SK-N-SH (cell line): Measurements from ENCODE around the gene TMEM117. TPM values are rescaled to one million over a fixed set of nuclear protein-coding genes. Genes with fewer than 3 reads are reported as not detected.
"Not testable (repeated sequence)": the region's sequence is repeated elsewhere in the genome, so short reads cannot be mapped to it uniquely, and the experiment has no call there.

ENCODE experiments used
- CTCF ChIA-PET: fragments of 300-600, 350-600 bp; formaldehyde crosslinking; extraction: SDS; loops from one replicate; lab custom pipeline; 2021; lab: Yijun Ruan, JAX
- POLR2A ChIA-PET: fragments of 350-600 bp; sonication (Branson Sonifier 250); formaldehyde crosslinking; extraction: SDS; loops from one replicate; lab custom pipeline; 2020; ENCODE audit warnings: antibody characterized with exemption, inconsistent platforms; lab: Yijun Ruan, JAX
- DNase-seq: peaks from one replicate; pipeline ENCODE4 v3.0.0; 2012
- H2AFZ ChIP-seq: fragments of 200-600 bp; sonication (generic); 2 replicates; pipeline ENCODE4 v1.8.1; 2016; ENCODE audit warnings: antibody characterized with exemption, mild to moderate bottlenecking, low read depth
- H3F3A ChIP-seq: fragments of 200-600 bp; sonication (generic); replicated peaks from 2 replicates; pipeline ENCODE3; 2016; ENCODE audit warnings: antibody characterized with exemption, mild to moderate bottlenecking; ENCODE audit not compliant: insufficient read depth
- H3K27ac ChIP-seq, 2 experiments: fragments of 200-500 bp in 1 of 2; fragments of 200-600 bp in 1 of 2; sonication (Bioruptor generic) in 1 of 2; sonication (generic), shearing (Covaris generic) in 1 of 2; 2 replicates each; pipeline versions ENCODE4 v1.5.1 to v1.6.1; 2014 to 2016; ENCODE audit warnings: low read depth in 2 of 2, inconsistent platforms in 1 of 2, low read length in 1 of 2, mild to moderate bottlenecking in 1 of 2, mixed read lengths in 1 of 2
- H3K27me3 ChIP-seq: fragments of 200-600 bp; sonication (generic), shearing (Covaris generic); 2 replicates; pipeline ENCODE4 v1.6.1; 2016; ENCODE audit warnings: mixed run types; ENCODE audit not compliant: insufficient read depth
- H3K36me3 ChIP-seq, 2 experiments: fragments of 200-500 bp in 1 of 2; fragments of 200-600 bp in 1 of 2; sonication (Bioruptor generic) in 1 of 2; sonication (generic) in 1 of 2; replicated peaks in 1 of 2; 2 replicates each; pipeline versions ENCODE3 to v1.5.1; 2014 to 2016; ENCODE audit warnings: low read length in 1 of 2, mild to moderate bottlenecking in 1 of 2; ENCODE audit not compliant: insufficient read depth in 2 of 2, control insufficient read depth in 1 of 2
- H3K4me1 ChIP-seq, 2 experiments: fragments of 200-500 bp in 1 of 2; fragments of 200-600 bp in 1 of 2; sonication (Bioruptor generic) in 1 of 2; sonication (generic), shearing (Covaris generic) in 1 of 2; 2 replicates each; pipeline versions ENCODE4 v1.5.1 to v1.6.1; 2014 to 2016; ENCODE audit warnings: low read depth in 1 of 2, low read length in 1 of 2, mixed run types in 1 of 2; ENCODE audit not compliant: insufficient read depth in 2 of 2, control insufficient read depth in 1 of 2
- H3K4me2 ChIP-seq: fragments of 200-600 bp; sonication (generic), shearing (Covaris generic); 2 replicates; pipeline ENCODE4 v1.6.1; 2017; ENCODE audit warnings: mixed run types
- H3K4me3 ChIP-seq, 2 experiments: fragments of 200-500 bp in 1 of 2; fragments of 200-600 bp in 1 of 2; sonication (Bioruptor generic) in 1 of 2; sonication (generic), shearing (Covaris generic) in 1 of 2; 2 replicates each; pipeline versions ENCODE4 v1.5.1 to v1.8.1; 2014 to 2016; ENCODE audit warnings: low read depth in 2 of 2, inconsistent platforms in 1 of 2, low read length in 1 of 2, mild to moderate bottlenecking in 1 of 2, mixed read lengths in 1 of 2, moderate library complexity in 1 of 2
- H3K79me2 ChIP-seq: fragments of 200-600 bp; sonication (generic); 2 replicates; pipeline ENCODE4 v1.8.1; 2017; ENCODE audit warnings: mild to moderate bottlenecking; ENCODE audit not compliant: insufficient read depth
- H3K9ac ChIP-seq: fragments of 200-600 bp; sonication (generic); 2 replicates; pipeline ENCODE4 v1.6.1; 2017; ENCODE audit warnings: mixed run types
- H3K9me2 ChIP-seq: fragments of 200-600 bp; sonication (generic); 2 replicates; pipeline ENCODE4 v1.6.1; 2017; ENCODE audit warnings: mixed run types
- H3K9me3 ChIP-seq: fragments of 200-600 bp; sonication (generic); 2 replicates; pipeline ENCODE4 v1.6.1; 2017; ENCODE audit warnings: mixed run types, mild to moderate bottlenecking, moderate library complexity
- H4K20me1 ChIP-seq: fragments of 200-600 bp; sonication (generic); 2 replicates; pipeline ENCODE4 v1.6.1; 2017; ENCODE audit warnings: mild to moderate bottlenecking, mixed run types; ENCODE audit not compliant: insufficient read depth
- CTCF ChIP-seq: fragments of 200-600 bp; sonication (generic); IDR thresholded peaks from 2 replicates; pipeline ENCODE4 v1.6.1; 2017; ENCODE audit warnings: antibody characterized with exemption, mild to moderate bottlenecking, moderate library complexity
- ELF1 ChIP-seq: IDR thresholded peaks from 2 replicates; pipeline ENCODE4 v1.4.0; 2012
- EZH2phosphoT487 ChIP-seq: fragments of 200-600 bp; sonication (generic); IDR thresholded peaks from 2 replicates; pipeline ENCODE4 v1.6.1; 2017; ENCODE audit warnings: low read depth, mixed run types, mild to moderate bottlenecking, antibody characterized with exemption, moderate library complexity, borderline replicate concordance
- FOXJ3 ChIP-seq: sonication (generic); formaldehyde crosslinking; IDR thresholded peaks from 2 replicates; pipeline ENCODE4 v1.5.1; 2020; ENCODE audit warnings: mild to moderate bottlenecking, missing genetic modification reagents
- MEF2A ChIP-seq: IDR thresholded peaks from 2 replicates; pipeline ENCODE4 v1.4.0; 2012; ENCODE audit warnings: low read depth, borderline replicate concordance
- NRF1 ChIP-seq: IDR thresholded peaks from 2 replicates; pipeline ENCODE4 v1.6.1; 2012; ENCODE audit warnings: low read depth, mild to moderate bottlenecking, low read length
- RAD21 ChIP-seq: IDR thresholded peaks from 2 replicates; pipeline ENCODE4 v1.6.1; 2012; ENCODE audit warnings: mild to moderate bottlenecking, low read length
- RCOR1 ChIP-seq: fragments of 150-350 bp; IDR thresholded peaks from 2 replicates; pipeline ENCODE4 v1.6.1; 2017; ENCODE audit warnings: antibody characterized with exemption, low read length
- TAF1 ChIP-seq: IDR thresholded peaks from 2 replicates; pipeline ENCODE4 v1.6.1; 2012; ENCODE audit warnings: low read depth, mild to moderate bottlenecking, low read length, moderate library complexity, borderline replicate concordance
- YY1 ChIP-seq: IDR thresholded peaks from 2 replicates; pipeline ENCODE4 v1.4.0; 2012; ENCODE audit warnings: low read depth, mild to moderate bottlenecking
- WGBS: methylation state at CpG from one replicate; pipeline ENCODE4 v1.1.6; 2017; ENCODE audit warnings: low lambda C conversion rate; 5-methylcytosine and 5-hydroxymethylcytosine counted together
- polyA plus RNA-seq, 3 experiments: library from polyadenylated mRNA; depleted of rRNA; stranded (reverse); fragments of >200 nt; gene quantifications; 2 replicates each; pipeline ENCODE4 v1.2.3, GENCODE V29; 2012

The TMEM117 gene
- polyA plus RNA-seq, 1 of the 3 experiments (the other 2 are of a cell fraction): 0.81 TPM

- TF ChIP-seq CTCF: no peak
- no peak for TF ChIP-seq ELF1
- no peak for TF ChIP-seq RAD21
- TF ChIP-seq FOXJ3 (CRISPR knock-in tag): no peak
- no peak for TF ChIP-seq EZH2phosphoT487
- no peak for TF ChIP-seq RCOR1
- no peak for TF ChIP-seq NRF1
- TF ChIP-seq YY1: no peak
- TF ChIP-seq TAF1: no peak
Observed at GRCh38 chr12:43861840-43862150, 25.9 kb downstream of the TMEM117 start (continued).

GRCh38 chr12:43863770-43864366 is 28.0 kb downstream of the TMEM117 start:
- Histone ChIP-seq H2AFZ (no peak overlapping the region), H3K9me2 (no peaks in the 10 kb centered on the region), H3K79me2 (no peaks in the 10 kb centered on the region), H3K36me3 (no peaks in the 10 kb centered on the region), H4K20me1 (no peaks in the 10 kb centered on the region), H3K27me3 (no peaks in the 10 kb centered on the region), H3K9me3 (no peaks in the 10 kb centered on the region), H3K27ac (no peak overlapping the region), H3K4me1 (peaks cover 0 to 2% of the 10 kb centered on the region in 2 experiments; a peak in 1 of 4 replicates), H3F3A (no peaks in the 10 kb centered on the region), H3K4me3 (no peak overlapping the region), H3K4me2 (no peak overlapping the region), H3K9ac (no peak overlapping the region)
- WGBS: 80% methylated on average over 1 of the region's 23 CpGs
- POLR2A ChIA-PET: no interaction called here
- no peak for DNase-seq
- TF ChIP-seq RAD21 (no peak), MEF2A (no peak), TAF1 (no peak)
- CTCF ChIA-PET: interaction anchor here (1.7 kb wide), 1 partner anchor 19 kb away, joined by 9 read pairs; no protein-coding TSS in a partner anchor

GRCh38 chr12:43864557-43864956 is 28.7 kb downstream of the TMEM117 start:
- WGBS: 76% methylated on average over 5 of the region's 5 CpGs
- H3K27me3 ChIP-seq, H3K4me1 ChIP-seq, H3K4me3 ChIP-seq, H2AFZ ChIP-seq, H3K4me2 ChIP-seq, H3K9ac ChIP-seq, DNase-seq, H3K36me3 ChIP-seq, H3K9me3 ChIP-seq, H3F3A ChIP-seq, H3K79me2 ChIP-seq, POLR2A ChIA-PET, H3K9me2 ChIP-seq, H3K27ac ChIP-seq, H4K20me1 ChIP-seq: not testable (repeated sequence)
- CTCF ChIA-PET: interaction anchor here (1.7 kb wide), 1 partner anchor 18 kb away, joined by 9 read pairs; no protein-coding TSS in a partner anchor
